DMS79 (cell line): ENCODE data around the gene SSTR5.

Source experiments
- DNase-seq: peaks from one replicate; lab custom pipeline; 2025; lab: John Stamatoyannopoulos, UW

SSTR5 gene

GRCh38 chr16:1039762-1040161 is 32.8 kb upstream of the SSTR5 start:
- DNase-seq, result no peak

GRCh38 chr16:1040346-1040745 is 32.2 kb upstream of the SSTR5 start:
- no peak for DNase-seq

- DNase-seq, result no peak
Observed at GRCh38 chr16:1042049-1042744, 30.4 kb upstream of the SSTR5 start.

GRCh38 chr16:1042866-1043265 is 29.7 kb upstream of the SSTR5 start:
- peak; percentile 17 for DNase-seq

GRCh38 chr16:1043881-1044451 is 28.6 kb upstream of the SSTR5 start:
- DNase-seq, result no peak

GRCh38 chr16:1044460-1045309 is 27.9 kb upstream of the SSTR5 start:
- DNase-seq, result no peak

GRCh38 chr16:1045310-1045992 is 27.1 kb upstream of the SSTR5 start:
- DNase-seq, result no peak

GRCh38 chr16:1045993-1046911 is 26.3 kb upstream of the SSTR5 start:
- DNase-seq, result no peak

GRCh38 chr16:1047123-1047522 is 25.4 kb upstream of the SSTR5 start:
- no peak for DNase-seq

- no peak for DNase-seq
Observed at GRCh38 chr16:1047801-1048200, 24.7 kb upstream of the SSTR5 start.

GRCh38 chr16:1048442-1049112 is 24.0 kb upstream of the SSTR5 start:
- no peak for DNase-seq

GRCh38 chr16:1049113-1049975 is 23.2 kb upstream of the SSTR5 start:
- DNase-seq, result no peak

- no peak for DNase-seq
Observed at GRCh38 chr16:1049976-1050247, 22.6 kb upstream of the SSTR5 start.

- no peak for DNase-seq
Observed at GRCh38 chr16:1050516-1050915, 22.0 kb upstream of the SSTR5 start.

- no peak for DNase-seq
Observed at GRCh38 chr16:1050921-1051320, 21.6 kb upstream of the SSTR5 start.

GRCh38 chr16:1051446-1051845 is 21.1 kb upstream of the SSTR5 start:
- DNase-seq, result no peak

- no peak for DNase-seq
Observed at GRCh38 chr16:1052721-1053120, 19.8 kb upstream of the SSTR5 start.

- no peak for DNase-seq
Observed at GRCh38 chr16:1053121-1053521, 19.4 kb upstream of the SSTR5 start.

- DNase-seq, result no peak
Observed at GRCh38 chr16:1053700-1054368, 18.7 kb upstream of the SSTR5 start.
